A549 (cell line): ENCODE results near the gene CMC2. TPM values are rescaled to one million over a fixed set of nuclear protein-coding genes. Genes with fewer than 3 reads are reported as not detected.

Experiments
- ATAC-seq, 2 experiments: fragments of 200-7000 bp in 1 of 2; fragments of >200 bp in 1 of 2; cut with Nextera tagmentation in 1 of 2; cut with Tn5 transposase in 1 of 2; 3 replicates each; pipeline versions ENCODE4 v1.8.0 to v1.9.1; 2018 to 2020; ENCODE audit warnings: mild to moderate bottlenecking in 1 of 2, moderate library complexity in 1 of 2
- CTCF ChIA-PET: fragments of 300-600 bp; sonication (Branson Sonifier 250); formaldehyde crosslinking; extraction: SDS; loops from one replicate; lab custom pipeline; 2021; ENCODE audit warnings: antibody characterized with exemption, inconsistent platforms; lab: Yijun Ruan, JAX
- POLR2A ChIA-PET: fragments of 350-600 bp; formaldehyde crosslinking; extraction: SDS; loops from one replicate; lab custom pipeline; 2021; ENCODE audit warnings: antibody characterized with exemption, inconsistent platforms; lab: Yijun Ruan, JAX
- DNase-seq, 2 experiments: peaks; one replicate each; pipeline versions ENCODE4 v3.0.0 to v3.0.0-alpha.2; 2011 to 2016; ENCODE audit warnings: low read depth in 1 of 2, low spot score in 1 of 2
- FAIRE-seq: peaks from 2 replicates; lab custom pipeline; 2011; peaks lifted over from hg19 to GRCh38; lab: Jason Lieb, UNC
- H3K27ac ChIP-seq, 2 experiments: fragments of >200 bp; sonication (Bioruptor Twin); formaldehyde crosslinking; 3 replicates each; pipeline ENCODE4 v1.5.1; 2016 to 2017
- H3K4me1 ChIP-seq: fragments of >200 bp; sonication (Bioruptor Twin); formaldehyde crosslinking; 3 replicates; pipeline ENCODE4 v1.6.1; 2016
- H3K4me2 ChIP-seq: fragments of >200 bp; sonication (Bioruptor Twin); formaldehyde crosslinking; 3 replicates; pipeline ENCODE4 v1.6.1; 2016
- H3K4me3 ChIP-seq: fragments of >200 bp; sonication (Bioruptor Twin); formaldehyde crosslinking; 3 replicates; pipeline ENCODE4 v1.5.1; 2016
- H3K9me3 ChIP-seq: fragments of >200 bp; sonication (Bioruptor Twin); formaldehyde crosslinking; 3 replicates; pipeline ENCODE4 v1.6.1; 2016
- CHD2 ChIP-seq: fragments of 150-350 bp; IDR thresholded peaks from 2 replicates; pipeline ENCODE4 v1.6.1; 2014; ENCODE audit warnings: low read length; ENCODE audit not compliant: partially characterized antibody
- CHD4 ChIP-seq: fragments of 200-600 bp; sonication (generic); IDR thresholded peaks from 2 replicates; pipeline ENCODE4 v1.6.1; 2016; ENCODE audit warnings: antibody characterized with exemption, mild to moderate bottlenecking, borderline replicate concordance
- ELK1 ChIP-seq: fragments of 150-350 bp; IDR thresholded peaks from 2 replicates; pipeline ENCODE4 v1.6.1; 2014; ENCODE audit warnings: low read depth, mild to moderate bottlenecking, low read length
- ESRRA ChIP-seq: fragments of 150-350 bp; IDR thresholded peaks from 2 replicates; pipeline ENCODE4 v1.6.1; 2014; ENCODE audit warnings: mild to moderate bottlenecking, low read length, borderline replicate concordance
- FOSB ChIP-seq: fragments of 250-450 bp; sonication (Bioruptor Pico); IDR thresholded peaks from 2 replicates; pipeline ENCODE4 v1.5.0; 2020; ENCODE audit warnings: mild to moderate bottlenecking, moderate library complexity
- FOSL2 ChIP-seq, 2 experiments: fragments of 450-650 bp in 1 of 2; fragments of >200 bp in 1 of 2; sonication (Bioruptor Twin) in 1 of 2; formaldehyde crosslinking; IDR thresholded peaks; 2 replicates each; pipeline versions ENCODE4 v1.5.0 to v1.6.1; 2016 to 2020; ENCODE audit warnings: mild to moderate bottlenecking in 1 of 2, moderate library complexity in 1 of 2
- FOXS1 ChIP-seq: fragments of 250-450 bp; sonication (Bioruptor Pico); IDR thresholded peaks from 2 replicates; pipeline ENCODE4 v1.5.0; 2020; ENCODE audit warnings: mild to moderate bottlenecking, moderate library complexity
- HES2 ChIP-seq: fragments of >200 bp; sonication (Bioruptor Twin); formaldehyde crosslinking; IDR thresholded peaks from 2 replicates; pipeline ENCODE4 v1.6.1; 2016
- HMGXB4 ChIP-seq: fragments of 250-450 bp; sonication (Bioruptor Pico); IDR thresholded peaks from 2 replicates; pipeline ENCODE4 v1.5.0; 2021; ENCODE audit warnings: mild to moderate bottlenecking, moderate library complexity, borderline replicate concordance
- HOXA7 ChIP-seq: fragments of 250-450 bp; sonication (Bioruptor Pico); IDR thresholded peaks from 2 replicates; pipeline ENCODE4 v1.5.0; 2020; ENCODE audit warnings: mild to moderate bottlenecking, moderate library complexity
- HOXB13 ChIP-seq: fragments of 250-450 bp; sonication (Bioruptor Pico); IDR thresholded peaks from 2 replicates; pipeline ENCODE4 v1.5.0; 2020; ENCODE audit warnings: low read depth, mild to moderate bottlenecking, moderate library complexity
- HOXB5 ChIP-seq: fragments of 250-450 bp; sonication (Bioruptor Pico); IDR thresholded peaks from 2 replicates; pipeline ENCODE4 v1.5.0; 2020; ENCODE audit warnings: mild to moderate bottlenecking, moderate library complexity
- JUN ChIP-seq, 2 experiments: fragments of >200 bp; sonication (Bioruptor Twin); formaldehyde crosslinking; IDR thresholded peaks; 2 replicates in 1 of 2; 3 replicates in 1 of 2; pipeline ENCODE4 v1.6.1; 2016 to 2017
- JUNB ChIP-seq: fragments of >200 bp; sonication (Bioruptor Twin); formaldehyde crosslinking; IDR thresholded peaks from 2 replicates; pipeline ENCODE4 v1.6.1; 2016
- KDM1A ChIP-seq: fragments of 200-600 bp; sonication (generic); IDR thresholded peaks from 2 replicates; pipeline ENCODE4 v1.6.1; 2016; ENCODE audit warnings: low read depth, mild to moderate bottlenecking
- MYC ChIP-seq: IDR thresholded peaks from 2 replicates; pipeline ENCODE4 v1.6.1; 2012; ENCODE audit warnings: mild to moderate bottlenecking, inconsistent platforms, low read length, improper control_type of control experiment, borderline replicate concordance
- NFE2L2 ChIP-seq: fragments of 150-350 bp; conservative IDR thresholded peaks from 2 replicates; pipeline ENCODE4 v1.6.1; 2014; ENCODE audit warnings: low read length
- NPAS2 ChIP-seq: fragments of 250-450 bp; sonication (Bioruptor Pico); IDR thresholded peaks from 2 replicates; pipeline ENCODE4 v1.8.0; 2022; ENCODE audit warnings: mild to moderate bottlenecking, moderate library complexity, borderline replicate concordance
- PHF8 ChIP-seq: fragments of 200-600 bp; sonication (generic); IDR thresholded peaks from 2 replicates; pipeline ENCODE4 v1.6.1; 2016; ENCODE audit warnings: low read depth, mild to moderate bottlenecking, antibody characterized with exemption, moderate library complexity, borderline replicate concordance
- POLR2A ChIP-seq: IDR thresholded peaks from 2 replicates; pipeline ENCODE4 v1.6.1; 2012; ENCODE audit warnings: mild to moderate bottlenecking, low read length
- RAD21 ChIP-seq, 2 experiments: fragments of >200 bp in 1 of 2; sonication (Bioruptor Twin) in 1 of 2; formaldehyde crosslinking in 1 of 2; IDR thresholded peaks in 1 of 2; conservative IDR thresholded peaks in 1 of 2; 2 replicates in 1 of 2; 3 replicates in 1 of 2; pipeline ENCODE4 v1.6.1; 2012 to 2018; ENCODE audit warnings: inconsistent platforms in 1 of 2
- RARB ChIP-seq: fragments of 250-450 bp; sonication (Bioruptor Pico); IDR thresholded peaks from 2 replicates; pipeline ENCODE4 v1.8.0; 2021; ENCODE audit warnings: mild to moderate bottlenecking, moderate library complexity
- REST ChIP-seq: fragments of 200-600 bp; sonication (generic); IDR thresholded peaks from 2 replicates; pipeline ENCODE4 v1.6.1; 2016; ENCODE audit warnings: antibody characterized with exemption, mild to moderate bottlenecking, moderate library complexity
- RNF2 ChIP-seq: fragments of 200-600 bp; sonication (generic); IDR thresholded peaks from 2 replicates; pipeline ENCODE4 v1.6.1; 2016; ENCODE audit warnings: low read depth, mild to moderate bottlenecking, antibody characterized with exemption, moderate library complexity, borderline replicate concordance
- USF2 ChIP-seq: fragments of 450-650 bp; IDR thresholded peaks from 2 replicates; pipeline ENCODE4 v1.6.1; 2014; ENCODE audit warnings: antibody characterized with exemption
- ZFP36 ChIP-seq: fragments of 450-650 bp; IDR thresholded peaks from 2 replicates; pipeline ENCODE4 v1.6.1; 2014; ENCODE audit warnings: borderline replicate concordance; ENCODE audit not compliant: partially characterized antibody
- WGBS: methylation state at CpG from one replicate; pipeline ENCODE4 v1.1.6; 2017; ENCODE audit errors: missing lambda C conversion rate; 5-methylcytosine and 5-hydroxymethylcytosine counted together
- polyA plus RNA-seq, 4 experiments: library from polyadenylated mRNA; depleted of rRNA in 3 of 4; stranded (reverse); fragments of >200 nt; fragmentation: RNase III in 1 of 4; extraction: RNeasy Plus Mini Kit Qiagen cat#74134 plus additional on column Dnase treatment in 1 of 4; gene quantifications; 2 replicates in 3 of 4; 3 replicates in 1 of 4; pipeline ENCODE4 v1.2.3, GENCODE V29; 2011 to 2017

CMC2 gene
- polyA plus RNA-seq, 2 of the 4 experiments (the other 2 are of a cell fraction), result 143 to 207 TPM

- H3K4me1 ChIP-seq, result peaks cover 72% of the 10 kb centered on the region
- CTCF ChIA-PET, result interaction anchor here (0.6 to 2.4 kb wide), 8 partner anchors 10 to 745 kb away, joined by 3 to 19 read pairs (median 4); no protein-coding TSS in a partner anchor
- H3K27ac ChIP-seq, result peak overlapping the region; percentile 60 to 78
Measured at GRCh38 chr16:80992676-80993293, 13.9 kb downstream of the CMC2 start.

GRCh38 chr16:80991792-80992430 is 14.8 kb downstream of the CMC2 start:
- POLR2A ChIA-PET, result no interaction called here
- no peak for FAIRE-seq

More at GRCh38 chr16:80992676-80993293, 13.9 kb downstream of the CMC2 start:
- Histone ChIP-seq H3K4me3 (peak overlapping the region; percentile 21; the same call in 1 of the 3 replicates), H3K4me2 (peak overlapping the region; percentile 76), H3K9me3 (no peaks in the 10 kb centered on the region)
- ATAC-seq (peak in 1 of 2 experiments; percentile 31; a peak in 2 of 6 replicates), FAIRE-seq (no peak), DNase-seq (no peak)
- POLR2A ChIA-PET, result interaction anchor here (1.0 to 2.0 kb wide), 3 partner anchors 9 to 84 kb away, joined by 3 to 5 read pairs (median 3); partner anchors contain the start of genes ATMIN and C16orf46
- 30% methylated on average over 3 of the region's 3 CpGs for WGBS
- TF ChIP-seq HOXB5 (CRISPR knock-in tag) (no peak), ZFP36 (no peak), KDM1A (no peak), USF2 (no peak), POLR2A (no peak), HES2 (no peak), PHF8 (no peak), FOXS1 (CRISPR knock-in tag) (no peak), NPAS2 (CRISPR knock-in tag) (no peak), HOXA7 (no peak), HOXB13 (CRISPR knock-in tag) (no peak), ESRRA (no peak), RNF2 (no peak), MYC (no peak), JUNB (no peak), NFE2L2 (no peak), CHD4 (no peak), HMGXB4 (no peak), RAD21 (conservative IDR thresholded peaks at IDR 0.05 in 1 of 2, IDR thresholded peaks at IDR 0.05 in 1 of 2) (no peak), CHD2 (no peak)

More at GRCh38 chr16:80991792-80992430, 14.8 kb downstream of the CMC2 start:
- Histone ChIP-seq H3K9me3 (no peaks in the 10 kb centered on the region), H3K4me1 (peaks cover 72% of the 10 kb centered on the region), H3K4me2 (no peak overlapping the region), H3K4me3 (no peak overlapping the region), H3K27ac (peak overlapping the region in 1 of 2 experiments; percentile 78; a peak in 3 of 6 replicates)
- CTCF ChIA-PET, result interaction anchor here (0.8 to 2.4 kb wide), 4 partner anchors 12 to 17 kb away, joined by 3 to 19 read pairs (median 7); no protein-coding TSS in a partner anchor
- 67% methylated on average over 6 of the region's 6 CpGs for WGBS
- ATAC-seq (no peak), DNase-seq (no peak)
- no peak for TF ChIP-seq MYC
- no peak for TF ChIP-seq REST
- TF ChIP-seq FOSB (CRISPR knock-in tag), result no peak
- no peak for TF ChIP-seq JUN (IDR thresholded peaks at IDR 0.05)
- no peak for TF ChIP-seq HOXA7
- no peak for TF ChIP-seq FOSL2 (IDR thresholded peaks at IDR 0.05)
- TF ChIP-seq FOSL2 (CRISPR knock-in tag; IDR thresholded peaks at IDR 0.05), result no peak
- no peak for TF ChIP-seq RARB (CRISPR knock-in tag)
- no peak for TF ChIP-seq ELK1
- no peak for TF ChIP-seq HES2
